Astrocyte of the cerebellum (primary cell): ENCODE measurements around the gene PIGK.

Experiments
- DNase-seq: peaks from one replicate; pipeline ENCODE4 v3.0.0-alpha.2; 2011; ENCODE audit warnings: low read depth
- H3K4me3 ChIP-seq: 2 replicates; pipeline ENCODE4 v1.5.1; 2011; ENCODE audit warnings: mild to moderate bottlenecking, low read depth, low read length, moderate library complexity
- CTCF ChIP-seq: IDR thresholded peaks from 2 replicates; pipeline ENCODE4 v1.5.1; 2012; ENCODE audit warnings: low read length, low read depth, moderate library complexity, mild to moderate bottlenecking; ENCODE audit errors: missing control alignments
- in situ Hi-C: cut with HindIII; loops from 2 replicates; pipeline ENCODE4 v1.10.0; 2017; ENCODE audit warnings: low sequenced_read_pairs

The PIGK gene

GRCh38 chr1:77239311-77239710 lies 20.1 kb upstream of the PIGK start:
- in situ Hi-C loops, result no loop called here
- TF ChIP-seq CTCF, result no peak
- DNase-seq, result no peak
- no peak overlapping the region for H3K4me3 ChIP-seq

- H3K4me3 ChIP-seq, result no peak overlapping the region
- in situ Hi-C loops, result no loop called here
- TF ChIP-seq CTCF, result no peak
- DNase-seq, result no peak
Observed at GRCh38 chr1:77238462-77238861, 19.2 kb upstream of the PIGK start.

GRCh38 chr1:77234943-77235342 lies 15.7 kb upstream of the PIGK start:
- no peak for TF ChIP-seq CTCF
- in situ Hi-C loops, result loop anchor here (5.0 kb wide), 1 partner anchor 32 kb away; no protein-coding TSS in a partner anchor

GRCh38 chr1:77234096-77234495 lies 14.9 kb upstream of the PIGK start:
- no peak overlapping the region for H3K4me3 ChIP-seq
- no peak for DNase-seq
- no peak for TF ChIP-seq CTCF
- in situ Hi-C loops, result loop anchor here (5.0 kb wide), 1 partner anchor 33 kb away; no protein-coding TSS in a partner anchor

More at GRCh38 chr1:77234943-77235342, 15.7 kb upstream of the PIGK start:
- DNase-seq, result no peak
- no peak overlapping the region for H3K4me3 ChIP-seq

GRCh38 chr1:77232829-77233228 lies 13.6 kb upstream of the PIGK start:
- no peak for TF ChIP-seq CTCF
- no peak overlapping the region for H3K4me3 ChIP-seq
- in situ Hi-C loops, result loop anchor here (5.0 kb wide), 1 partner anchor 34 kb away; no protein-coding TSS in a partner anchor
- no peak for DNase-seq

- H3K4me3 ChIP-seq, result no peak overlapping the region
- TF ChIP-seq CTCF, result no peak
- DNase-seq, result no peak
- in situ Hi-C loops, result loop anchor here (5.0 kb wide), 1 partner anchor 37 kb away; no protein-coding TSS in a partner anchor
Observed at GRCh38 chr1:77230051-77230450, 10.8 kb upstream of the PIGK start.
